Neural crest cell (in vitro differentiated cells): Measurements from ENCODE around the gene ANKRD61. TPM values are rescaled to one million over a fixed set of nuclear protein-coding genes. Genes with fewer than 3 reads are reported as not detected.
A peak's percentile ranks its signal among the peaks of the same experiment; 100 is the strongest.

Experiments used
- DNase-seq: peaks from one replicate; pipeline ENCODE4 v3.0.0; 2021; ENCODE audit warnings: low read depth, mixed read lengths, low spot score
- H3K27ac Mint-ChIP-seq: one replicate; pipeline ENCODE4 v1.8.0; 2021; ENCODE audit warnings: mild to moderate bottlenecking, mixed read lengths; ENCODE audit not compliant: unreplicated experiment
- H3K27me3 Mint-ChIP-seq: 2 replicates; pipeline ENCODE4 v1.8.0; 2021; ENCODE audit warnings: low read depth, mild to moderate bottlenecking, mixed read lengths
- H3K36me3 Mint-ChIP-seq: 2 replicates; pipeline ENCODE4 v1.8.0; 2021; ENCODE audit warnings: low read depth, mild to moderate bottlenecking, mixed read lengths
- H3K4me1 Mint-ChIP-seq: 2 replicates; pipeline ENCODE4 v1.8.0; 2021; ENCODE audit warnings: mixed read lengths
- H3K4me3 Mint-ChIP-seq: one replicate; pipeline ENCODE4 v1.8.0; 2021; ENCODE audit warnings: mild to moderate bottlenecking, mixed read lengths
- H3K9me3 Mint-ChIP-seq: 2 replicates; pipeline ENCODE4 v1.8.0; 2021; ENCODE audit warnings: mixed read lengths
- total RNA-seq: library from RNA; stranded (reverse); gene quantifications from 2 replicates; pipeline ENCODE4 v1.2.1, GENCODE V29; 2021
- TF ChIP-seq, protein P1 (sequence below): fragments of 200-600 bp; sonication (generic); conservative IDR thresholded peaks from 2 replicates; pipeline ENCODE4 v1.5.0; 2021; ENCODE audit warnings: antibody characterized with exemption, mild to moderate bottlenecking

Gene ANKRD61
- total RNA-seq, 1 donor from 2014 or later, result 0.70 TPM

DNA sequence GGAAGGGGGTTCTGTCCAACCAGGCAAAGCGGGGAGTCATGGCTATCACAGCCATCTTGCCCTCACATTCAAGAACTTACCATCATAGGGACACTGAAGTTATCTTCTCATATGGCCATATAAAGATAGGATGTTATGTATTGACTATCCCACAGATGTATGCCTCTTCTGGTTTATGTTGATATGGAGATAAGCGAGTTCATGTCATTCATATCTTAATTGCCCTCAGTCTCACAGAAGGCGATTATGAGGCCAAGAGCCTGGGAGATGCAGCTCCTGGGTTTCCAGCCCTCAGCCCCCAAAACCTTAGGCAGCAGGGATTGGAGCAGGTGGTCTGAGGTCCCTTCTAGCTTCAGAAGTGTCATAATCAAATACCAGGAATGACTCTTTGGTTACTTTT lies 8.5 kb upstream of the ANKRD61 start:
- TF ChIP-seq, protein P1, sequence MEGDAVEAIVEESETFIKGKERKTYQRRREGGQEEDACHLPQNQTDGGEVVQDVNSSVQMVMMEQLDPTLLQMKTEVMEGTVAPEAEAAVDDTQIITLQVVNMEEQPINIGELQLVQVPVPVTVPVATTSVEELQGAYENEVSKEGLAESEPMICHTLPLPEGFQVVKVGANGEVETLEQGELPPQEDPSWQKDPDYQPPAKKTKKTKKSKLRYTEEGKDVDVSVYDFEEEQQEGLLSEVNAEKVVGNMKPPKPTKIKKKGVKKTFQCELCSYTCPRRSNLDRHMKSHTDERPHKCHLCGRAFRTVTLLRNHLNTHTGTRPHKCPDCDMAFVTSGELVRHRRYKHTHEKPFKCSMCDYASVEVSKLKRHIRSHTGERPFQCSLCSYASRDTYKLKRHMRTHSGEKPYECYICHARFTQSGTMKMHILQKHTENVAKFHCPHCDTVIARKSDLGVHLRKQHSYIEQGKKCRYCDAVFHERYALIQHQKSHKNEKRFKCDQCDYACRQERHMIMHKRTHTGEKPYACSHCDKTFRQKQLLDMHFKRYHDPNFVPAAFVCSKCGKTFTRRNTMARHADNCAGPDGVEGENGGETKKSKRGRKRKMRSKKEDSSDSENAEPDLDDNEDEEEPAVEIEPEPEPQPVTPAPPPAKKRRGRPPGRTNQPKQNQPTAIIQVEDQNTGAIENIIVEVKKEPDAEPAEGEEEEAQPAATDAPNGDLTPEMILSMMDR, result no peak
- Mint-ChIP-seq H3K4me1 (no peaks in the 10 kb centered on the region), H3K36me3 (peaks cover 31% of the 10 kb centered on the region), H3K4me3 (no peak overlapping the region), H3K9me3 (no peaks in the 10 kb centered on the region), H3K27ac (no peak overlapping the region), H3K27me3 (no peaks in the 10 kb centered on the region)
- DNase-seq, result no peak

DNA sequence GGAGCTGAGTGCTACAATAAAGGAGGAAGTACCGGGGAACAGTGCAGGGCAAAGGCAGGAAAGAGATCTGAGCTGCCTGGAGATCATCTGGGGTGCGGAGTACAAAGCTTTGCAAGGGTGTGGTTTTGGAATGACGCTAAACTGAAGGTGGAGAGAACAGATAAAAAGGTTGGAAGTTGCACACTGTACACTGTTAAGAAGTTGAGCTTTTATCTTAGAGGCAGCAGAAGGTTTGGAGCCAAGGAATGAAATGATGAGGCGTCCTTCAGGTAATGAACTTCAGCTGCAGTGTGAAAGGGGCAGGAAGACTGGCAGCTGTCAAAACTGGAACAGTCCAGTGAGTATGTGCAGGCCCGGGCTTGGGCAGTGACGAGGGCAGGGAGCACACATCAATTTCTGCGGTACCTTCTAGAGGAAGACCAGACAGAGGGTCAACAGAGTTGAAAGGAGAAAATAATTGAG lies 7.2 kb upstream of the ANKRD61 start:
- no peaks in the 10 kb centered on the region for H3K4me1 Mint-ChIP-seq
- TF ChIP-seq, protein P1, result no peak
- H3K36me3 Mint-ChIP-seq, result peaks cover 36% of the 10 kb centered on the region
- no peak overlapping the region for H3K27ac Mint-ChIP-seq
- DNase-seq, result no peak
- no peaks in the 10 kb centered on the region for H3K9me3 Mint-ChIP-seq
- no peak overlapping the region for H3K4me3 Mint-ChIP-seq
- H3K27me3 Mint-ChIP-seq, result no peaks in the 10 kb centered on the region

DNA sequence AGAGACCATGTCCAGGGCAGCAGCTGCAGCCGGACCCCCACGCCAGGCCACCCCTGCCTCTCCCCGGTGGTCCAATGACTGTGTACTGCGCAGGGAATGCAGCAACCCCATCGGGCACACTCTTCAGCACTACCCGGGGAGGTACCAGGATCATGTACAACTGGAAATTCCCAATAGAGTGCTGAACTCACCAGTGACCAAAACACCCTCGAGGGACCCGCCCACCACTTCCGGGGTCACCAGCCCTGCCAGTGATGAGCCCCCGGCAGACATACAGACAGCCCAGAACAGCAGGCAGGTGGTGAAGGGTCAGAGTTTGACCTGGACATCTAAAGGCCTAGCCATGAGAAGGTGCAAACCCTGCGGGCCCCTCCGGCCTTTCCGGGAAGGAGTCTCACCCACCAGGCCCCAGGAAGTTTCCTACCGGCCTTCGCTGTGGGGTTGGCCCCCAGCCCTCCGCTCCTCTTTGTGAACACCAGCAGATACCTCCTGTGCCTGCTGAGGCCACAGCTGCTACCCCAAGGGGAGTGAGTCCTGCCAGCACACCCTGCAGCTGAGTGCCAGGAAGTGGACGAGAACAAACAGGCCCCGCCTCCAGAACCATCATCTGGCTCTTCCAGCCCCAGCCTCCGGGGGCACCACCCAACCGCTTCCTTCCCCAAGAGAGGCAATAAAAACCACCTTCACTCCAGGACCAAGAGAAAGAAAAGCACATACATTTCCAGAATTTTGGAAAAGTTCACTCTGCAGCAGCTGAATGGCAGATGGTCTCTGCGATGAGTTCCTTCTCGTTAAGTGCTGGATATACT lies 5.0 kb upstream of the ANKRD61 start:
- TF ChIP-seq, protein P1, result peak; percentile 44
- DNase-seq, result peak; percentile 6
- no peaks in the 10 kb centered on the region for H3K27me3 Mint-ChIP-seq
- H3K27ac Mint-ChIP-seq, result no peak overlapping the region
- no peaks in the 10 kb centered on the region for H3K9me3 Mint-ChIP-seq
- H3K4me1 Mint-ChIP-seq, result no peaks in the 10 kb centered on the region
- peaks cover 31% of the 10 kb centered on the region for H3K36me3 Mint-ChIP-seq
- no peak overlapping the region for H3K4me3 Mint-ChIP-seq

DNA sequence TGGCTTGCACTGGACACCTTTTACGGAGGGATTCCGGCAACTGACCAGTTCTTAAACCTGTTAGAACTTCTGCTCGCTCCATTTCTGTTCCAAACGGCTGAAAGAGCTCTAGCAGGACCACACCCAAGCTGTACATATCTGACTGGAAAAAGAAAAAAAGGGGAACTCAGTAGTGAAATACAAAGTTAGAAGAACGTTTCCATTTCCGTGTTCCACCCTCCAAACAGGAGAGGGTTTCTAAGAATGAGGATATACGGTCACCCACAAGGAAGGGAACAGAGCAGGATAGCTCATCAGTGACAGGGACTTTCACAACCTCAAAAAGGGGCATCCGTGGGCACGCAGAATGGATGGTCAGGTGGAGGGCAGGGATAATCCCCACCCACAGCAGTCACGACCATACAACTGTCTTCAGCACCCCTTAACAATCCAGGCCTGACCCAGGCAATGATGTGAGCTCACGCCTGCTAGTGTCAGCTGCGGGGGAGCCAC lies 4.3 kb upstream of the ANKRD61 start:
- peaks cover 30% of the 10 kb centered on the region for H3K36me3 Mint-ChIP-seq
- no peak for DNase-seq
- H3K4me1 Mint-ChIP-seq, result no peaks in the 10 kb centered on the region
- H3K9me3 Mint-ChIP-seq, result no peaks in the 10 kb centered on the region
- no peak overlapping the region for H3K4me3 Mint-ChIP-seq
- TF ChIP-seq, protein P1, result no peak
- H3K27me3 Mint-ChIP-seq, result no peaks in the 10 kb centered on the region
- no peak overlapping the region for H3K27ac Mint-ChIP-seq

DNA sequence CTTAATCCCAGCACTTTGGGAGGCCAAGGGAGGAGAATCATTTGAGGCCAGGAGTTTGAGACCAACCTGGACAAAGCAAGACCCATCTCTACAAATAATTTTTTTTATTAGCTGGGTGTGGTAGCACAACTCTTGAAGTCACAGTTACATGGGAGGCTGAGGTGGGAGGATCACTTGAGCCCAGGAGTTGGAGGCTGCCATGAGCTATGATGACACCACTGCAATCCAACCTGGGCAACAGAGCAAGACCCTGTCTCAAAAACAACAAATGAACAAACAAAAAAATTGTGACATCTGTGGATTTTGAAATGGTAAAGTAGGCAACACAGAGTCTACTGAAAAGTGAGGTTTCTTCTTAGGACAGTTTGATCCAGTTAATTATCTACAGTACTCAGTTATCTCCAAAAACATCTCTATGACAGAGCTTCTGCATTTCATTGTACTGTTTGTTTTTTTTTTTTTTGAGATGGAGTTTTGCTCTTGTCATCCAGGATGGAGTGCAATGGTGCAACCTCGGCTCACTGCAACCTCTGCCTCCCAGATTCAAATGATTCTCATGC lies 3.3 kb upstream of the ANKRD61 start:
- Mint-ChIP-seq H3K27me3 (no peaks in the 10 kb centered on the region), H3K9me3 (no peaks in the 10 kb centered on the region), H3K27ac (no peak overlapping the region), H3K36me3 (peaks cover 22% of the 10 kb centered on the region), H3K4me3 (no peak overlapping the region), H3K4me1 (no peaks in the 10 kb centered on the region)
- TF ChIP-seq, protein P1, result no peak
- DNase-seq, result no peak
